ENCODE measurements around the gene HDAC7. TPM values are rescaled to one million over a fixed set of nuclear protein-coding genes. Genes with fewer than 3 reads are reported as not detected.

HDAC7 gene
- total and polyA plus RNA-seq, 4 donors, result 3.5 to 14.7 (median 7.2) TPM

DNA sequence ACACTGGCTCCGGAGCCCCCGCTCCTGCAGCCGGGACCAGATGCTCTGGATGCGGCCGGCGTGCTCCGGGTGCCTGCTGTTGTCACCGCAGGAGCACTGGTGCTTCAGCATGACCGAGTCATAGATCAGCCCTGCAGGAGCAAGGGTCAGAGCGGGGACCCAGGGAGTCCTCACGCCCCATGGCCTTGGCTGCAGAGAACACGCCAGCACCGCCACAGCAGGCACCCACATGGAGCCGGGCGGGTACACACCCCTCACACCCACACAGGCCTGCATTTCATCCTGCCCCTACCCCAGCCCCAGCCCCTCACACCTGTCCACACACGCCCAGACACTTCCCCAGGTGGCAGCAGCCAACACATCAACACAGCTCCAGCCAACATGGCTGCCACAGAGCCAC is 27.8 kb downstream of the HDAC7 start:
- TF ChIP-seq JUND (IDR thresholded peaks at IDR 0.05) (no peak), ATF3 (IDR thresholded peaks at IDR 0.05) (no peak), RXRA (IDR thresholded peaks at IDR 0.05) (no peak), RAD21 (IDR thresholded peaks at IDR 0.05) (no peak), GABPA (IDR thresholded peaks at IDR 0.05 in 1 of 2, conservative IDR thresholded peaks at IDR 0.05 in 1 of 2) (no peak), EGR1 (IDR thresholded peaks at IDR 0.05; ENCODE audit: low read depth in 2 of 2) (no peak), TAF1 (conservative IDR thresholded peaks at IDR 0.05) (no peak), FOXA1 (IDR thresholded peaks at IDR 0.05) (no peak), FOXA2 (IDR thresholded peaks at IDR 0.05) (no peak), SP1 (IDR thresholded peaks at IDR 0.05) (no peak), MAX (IDR thresholded peaks at IDR 0.05) (no peak), HNF4A (conservative IDR thresholded peaks at IDR 0.05) (no peak), NR2F2 (IDR thresholded peaks at IDR 0.05) (no peak), HNF4G (IDR thresholded peaks at IDR 0.05) (no peak), YY1 (IDR thresholded peaks at IDR 0.05) (no peak)
- TF ChIP-seq, protein P1, sequence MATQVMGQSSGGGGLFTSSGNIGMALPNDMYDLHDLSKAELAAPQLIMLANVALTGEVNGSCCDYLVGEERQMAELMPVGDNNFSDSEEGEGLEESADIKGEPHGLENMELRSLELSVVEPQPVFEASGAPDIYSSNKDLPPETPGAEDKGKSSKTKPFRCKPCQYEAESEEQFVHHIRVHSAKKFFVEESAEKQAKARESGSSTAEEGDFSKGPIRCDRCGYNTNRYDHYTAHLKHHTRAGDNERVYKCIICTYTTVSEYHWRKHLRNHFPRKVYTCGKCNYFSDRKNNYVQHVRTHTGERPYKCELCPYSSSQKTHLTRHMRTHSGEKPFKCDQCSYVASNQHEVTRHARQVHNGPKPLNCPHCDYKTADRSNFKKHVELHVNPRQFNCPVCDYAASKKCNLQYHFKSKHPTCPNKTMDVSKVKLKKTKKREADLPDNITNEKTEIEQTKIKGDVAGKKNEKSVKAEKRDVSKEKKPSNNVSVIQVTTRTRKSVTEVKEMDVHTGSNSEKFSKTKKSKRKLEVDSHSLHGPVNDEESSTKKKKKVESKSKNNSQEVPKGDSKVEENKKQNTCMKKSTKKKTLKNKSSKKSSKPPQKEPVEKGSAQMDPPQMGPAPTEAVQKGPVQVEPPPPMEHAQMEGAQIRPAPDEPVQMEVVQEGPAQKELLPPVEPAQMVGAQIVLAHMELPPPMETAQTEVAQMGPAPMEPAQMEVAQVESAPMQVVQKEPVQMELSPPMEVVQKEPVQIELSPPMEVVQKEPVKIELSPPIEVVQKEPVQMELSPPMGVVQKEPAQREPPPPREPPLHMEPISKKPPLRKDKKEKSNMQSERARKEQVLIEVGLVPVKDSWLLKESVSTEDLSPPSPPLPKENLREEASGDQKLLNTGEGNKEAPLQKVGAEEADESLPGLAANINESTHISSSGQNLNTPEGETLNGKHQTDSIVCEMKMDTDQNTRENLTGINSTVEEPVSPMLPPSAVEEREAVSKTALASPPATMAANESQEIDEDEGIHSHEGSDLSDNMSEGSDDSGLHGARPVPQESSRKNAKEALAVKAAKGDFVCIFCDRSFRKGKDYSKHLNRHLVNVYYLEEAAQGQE (IDR thresholded peaks at IDR 0.05), result no peak
- TF ChIP-seq, protein P2, sequence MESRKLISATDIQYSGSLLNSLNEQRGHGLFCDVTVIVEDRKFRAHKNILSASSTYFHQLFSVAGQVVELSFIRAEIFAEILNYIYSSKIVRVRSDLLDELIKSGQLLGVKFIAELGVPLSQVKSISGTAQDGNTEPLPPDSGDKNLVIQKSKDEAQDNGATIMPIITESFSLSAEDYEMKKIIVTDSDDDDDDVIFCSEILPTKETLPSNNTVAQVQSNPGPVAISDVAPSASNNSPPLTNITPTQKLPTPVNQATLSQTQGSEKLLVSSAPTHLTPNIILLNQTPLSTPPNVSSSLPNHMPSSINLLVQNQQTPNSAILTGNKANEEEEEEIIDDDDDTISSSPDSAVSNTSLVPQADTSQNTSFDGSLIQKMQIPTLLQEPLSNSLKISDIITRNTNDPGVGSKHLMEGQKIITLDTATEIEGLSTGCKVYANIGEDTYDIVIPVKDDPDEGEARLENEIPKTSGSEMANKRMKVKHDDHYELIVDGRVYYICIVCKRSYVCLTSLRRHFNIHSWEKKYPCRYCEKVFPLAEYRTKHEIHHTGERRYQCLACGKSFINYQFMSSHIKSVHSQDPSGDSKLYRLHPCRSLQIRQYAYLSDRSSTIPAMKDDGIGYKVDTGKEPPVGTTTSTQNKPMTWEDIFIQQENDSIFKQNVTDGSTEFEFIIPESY (IDR thresholded peaks at IDR 0.05), result no peak
- TF ChIP-seq, protein P3, sequence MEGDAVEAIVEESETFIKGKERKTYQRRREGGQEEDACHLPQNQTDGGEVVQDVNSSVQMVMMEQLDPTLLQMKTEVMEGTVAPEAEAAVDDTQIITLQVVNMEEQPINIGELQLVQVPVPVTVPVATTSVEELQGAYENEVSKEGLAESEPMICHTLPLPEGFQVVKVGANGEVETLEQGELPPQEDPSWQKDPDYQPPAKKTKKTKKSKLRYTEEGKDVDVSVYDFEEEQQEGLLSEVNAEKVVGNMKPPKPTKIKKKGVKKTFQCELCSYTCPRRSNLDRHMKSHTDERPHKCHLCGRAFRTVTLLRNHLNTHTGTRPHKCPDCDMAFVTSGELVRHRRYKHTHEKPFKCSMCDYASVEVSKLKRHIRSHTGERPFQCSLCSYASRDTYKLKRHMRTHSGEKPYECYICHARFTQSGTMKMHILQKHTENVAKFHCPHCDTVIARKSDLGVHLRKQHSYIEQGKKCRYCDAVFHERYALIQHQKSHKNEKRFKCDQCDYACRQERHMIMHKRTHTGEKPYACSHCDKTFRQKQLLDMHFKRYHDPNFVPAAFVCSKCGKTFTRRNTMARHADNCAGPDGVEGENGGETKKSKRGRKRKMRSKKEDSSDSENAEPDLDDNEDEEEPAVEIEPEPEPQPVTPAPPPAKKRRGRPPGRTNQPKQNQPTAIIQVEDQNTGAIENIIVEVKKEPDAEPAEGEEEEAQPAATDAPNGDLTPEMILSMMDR (IDR thresholded peaks at IDR 0.05; ENCODE audit: low read depth, low read length, missing input control), result no peak
- Histone ChIP-seq H3K9me3 (ENCODE audit: control insufficient read depth in 4 of 4, low read length in 3 of 4) (no peaks in the 10 kb centered on the region), H3K4me1 (ENCODE audit: control insufficient read depth in 4 of 4, insufficient read depth in 4 of 4, low read length in 3 of 4) (no peaks in the 10 kb centered on the region), H3K27me3 (ENCODE audit: control insufficient read depth in 4 of 4, insufficient read depth in 4 of 4, low read length in 3 of 4) (no peaks in the 10 kb centered on the region), H3K4me3 (ENCODE audit: low read depth in 1 of 3, low read length in 3 of 3) (no peak overlapping the region), H3K36me3 (ENCODE audit: control insufficient read depth in 4 of 4, insufficient read depth in 3 of 4, low read depth in 1 of 4, low read length in 3 of 4) (peaks cover 2 to 30% (median 3%) of the 10 kb centered on the region in 4 donors), H3K27ac (ENCODE audit: low read depth in 1 of 2, low read length in 2 of 2) (no peak overlapping the region), H3K9ac (ENCODE audit: low read depth in 1 of 2, low read length in 2 of 2) (no peak overlapping the region)
- no peak for DNase-seq (ENCODE audit: low spot score)
- 94% methylated on average over 16 of the region's 16 CpGs for WGBS

Measured in liver (tissue), 9 donors.